Neutrophil (primary cell): ENCODE measurements around the gene COP1.

Source experiments
- H3K27ac ChIP-seq: fragments of 200-600 bp; sonication (generic); 2 replicates; pipeline ENCODE4 v1.5.1; 2016; ENCODE audit warnings: mild to moderate bottlenecking, moderate library complexity
- H3K27me3 ChIP-seq: fragments of 200-600 bp; sonication (generic); 2 replicates; pipeline ENCODE4 v1.6.0; 2016; ENCODE audit warnings: mild to moderate bottlenecking
- H3K36me3 ChIP-seq: fragments of 200-600 bp; sonication (generic); 2 replicates; pipeline ENCODE4 v1.5.1; 2017
- H3K4me1 ChIP-seq, 2 experiments: fragments of 200-600 bp in 1 of 2; sonication (generic) in 1 of 2; 1 replicate in 1 of 2; 2 replicates in 1 of 2; pipeline versions ENCODE4 v1.5.1 to v1.6.1; 2013 to 2016; ENCODE audit warnings: low read depth in 1 of 2, low read length in 1 of 2, mild to moderate bottlenecking in 1 of 2, moderate library complexity in 1 of 2; ENCODE audit not compliant: control insufficient read depth in 1 of 2, insufficient read depth in 1 of 2
- H3K4me3 ChIP-seq, 2 experiments: fragments of 200-600 bp in 1 of 2; sonication (generic) in 1 of 2; 1 replicate in 1 of 2; 2 replicates in 1 of 2; pipeline ENCODE4 v1.5.1; 2013 to 2016; ENCODE audit warnings: low read depth in 1 of 2, low read length in 1 of 2, mild to moderate bottlenecking in 1 of 2, moderate library complexity in 1 of 2
- H3K9me3 ChIP-seq: fragments of 200-600 bp; sonication (generic); 2 replicates; pipeline ENCODE4 v1.5.1; 2016
- TF ChIP-seq, protein P1 (sequence below): fragments of 200-600 bp; sonication (generic); IDR thresholded peaks from 2 replicates; pipeline ENCODE4 v1.5.1; 2016; ENCODE audit warnings: antibody characterized with exemption

Gene COP1

DNA sequence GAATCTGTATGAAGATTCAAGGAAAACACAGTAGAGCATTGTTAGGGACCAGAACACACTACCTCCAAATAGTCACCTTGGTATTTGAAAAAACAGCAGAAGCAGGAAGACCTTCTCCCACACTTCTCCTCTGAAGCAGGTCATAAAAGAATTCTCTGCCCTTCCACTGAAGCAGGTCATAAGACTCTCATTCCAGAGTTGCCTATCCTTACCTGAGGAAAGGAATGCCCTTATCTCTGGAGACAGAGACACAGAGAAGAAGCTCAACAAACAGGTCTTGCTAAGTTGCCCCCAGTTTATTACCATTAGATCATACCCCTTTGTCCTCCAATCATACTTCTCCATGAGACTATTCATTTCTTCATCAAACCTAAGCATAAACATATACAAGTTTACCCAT is 237.9 kb downstream of the COP1 start:
- H3K9me3 ChIP-seq, result no peaks in the 10 kb centered on the region
- no peaks in the 10 kb centered on the region for H3K27me3 ChIP-seq
- no peak overlapping the region for H3K4me3 ChIP-seq
- TF ChIP-seq, protein P1, sequence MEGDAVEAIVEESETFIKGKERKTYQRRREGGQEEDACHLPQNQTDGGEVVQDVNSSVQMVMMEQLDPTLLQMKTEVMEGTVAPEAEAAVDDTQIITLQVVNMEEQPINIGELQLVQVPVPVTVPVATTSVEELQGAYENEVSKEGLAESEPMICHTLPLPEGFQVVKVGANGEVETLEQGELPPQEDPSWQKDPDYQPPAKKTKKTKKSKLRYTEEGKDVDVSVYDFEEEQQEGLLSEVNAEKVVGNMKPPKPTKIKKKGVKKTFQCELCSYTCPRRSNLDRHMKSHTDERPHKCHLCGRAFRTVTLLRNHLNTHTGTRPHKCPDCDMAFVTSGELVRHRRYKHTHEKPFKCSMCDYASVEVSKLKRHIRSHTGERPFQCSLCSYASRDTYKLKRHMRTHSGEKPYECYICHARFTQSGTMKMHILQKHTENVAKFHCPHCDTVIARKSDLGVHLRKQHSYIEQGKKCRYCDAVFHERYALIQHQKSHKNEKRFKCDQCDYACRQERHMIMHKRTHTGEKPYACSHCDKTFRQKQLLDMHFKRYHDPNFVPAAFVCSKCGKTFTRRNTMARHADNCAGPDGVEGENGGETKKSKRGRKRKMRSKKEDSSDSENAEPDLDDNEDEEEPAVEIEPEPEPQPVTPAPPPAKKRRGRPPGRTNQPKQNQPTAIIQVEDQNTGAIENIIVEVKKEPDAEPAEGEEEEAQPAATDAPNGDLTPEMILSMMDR, result no peak
- H3K4me1 ChIP-seq, result no peaks in the 10 kb centered on the region
- H3K27ac ChIP-seq, result peak overlapping the region; percentile 2
- H3K36me3 ChIP-seq, result peaks cover 53% of the 10 kb centered on the region

DNA sequence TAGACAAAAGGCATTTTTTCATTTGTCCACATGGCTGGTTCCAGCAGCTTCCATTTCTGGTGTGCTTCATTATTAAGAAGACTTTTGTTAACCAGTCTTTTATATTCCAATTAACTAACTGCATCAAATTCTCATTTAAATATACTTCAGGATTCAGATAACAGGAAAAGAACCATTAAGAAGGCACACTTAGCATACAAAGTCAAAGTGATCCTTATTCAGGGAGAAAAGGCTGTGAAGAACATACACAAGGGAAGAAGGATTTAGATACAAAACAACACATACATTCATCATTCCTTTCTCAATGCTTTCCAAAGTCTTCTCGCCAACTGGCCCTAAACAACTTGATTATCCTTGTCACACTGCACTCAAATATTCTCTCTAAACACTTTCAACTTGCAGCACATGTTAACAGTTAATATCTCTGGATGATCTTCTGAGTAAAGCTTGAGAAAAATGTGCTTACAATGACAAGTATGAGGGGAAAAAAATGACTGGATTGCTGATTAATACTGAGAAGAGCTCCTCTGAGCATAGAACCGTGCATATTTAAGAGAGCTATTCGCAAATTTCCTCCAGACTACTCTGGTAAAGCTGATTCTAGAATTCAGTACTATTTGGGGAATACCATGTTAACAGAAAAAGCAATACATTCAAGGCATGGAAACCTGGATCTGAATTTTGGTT is 238.5 kb downstream of the COP1 start:
- Histone ChIP-seq H3K36me3 (peaks cover 47% of the 10 kb centered on the region), H3K9me3 (no peaks in the 10 kb centered on the region), H3K4me1 (no peaks in the 10 kb centered on the region), H3K27me3 (no peaks in the 10 kb centered on the region), H3K27ac (peak overlapping the region; percentile 2), H3K4me3 (no peak overlapping the region)
- TF ChIP-seq, protein P1, result no peak

DNA sequence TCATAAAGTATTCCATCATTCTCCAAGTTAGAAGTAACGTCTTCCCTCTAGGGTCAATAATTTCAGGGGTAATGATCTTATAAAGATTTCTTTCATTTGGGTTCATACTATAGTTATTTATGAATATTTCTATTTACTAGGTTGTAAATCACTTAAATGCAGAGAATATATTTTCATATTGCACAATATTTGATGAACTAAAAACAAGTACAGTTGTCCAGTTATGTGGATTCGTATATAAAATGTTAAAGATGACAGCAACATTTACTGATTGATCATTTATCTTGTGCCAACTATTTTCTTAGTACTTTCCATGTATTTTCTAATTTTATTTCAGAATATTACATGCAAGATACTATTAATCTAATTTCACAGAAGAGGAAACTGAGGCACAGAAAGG is 243.3 kb downstream of the COP1 start:
- H3K27me3 ChIP-seq, result no peaks in the 10 kb centered on the region
- no peaks in the 10 kb centered on the region for H3K9me3 ChIP-seq
- no peak overlapping the region for H3K4me3 ChIP-seq
- H3K27ac ChIP-seq, result no peak overlapping the region
- TF ChIP-seq, protein P1, result no peak
- H3K36me3 ChIP-seq, result peaks cover 20% of the 10 kb centered on the region
- no peaks in the 10 kb centered on the region for H3K4me1 ChIP-seq

DNA sequence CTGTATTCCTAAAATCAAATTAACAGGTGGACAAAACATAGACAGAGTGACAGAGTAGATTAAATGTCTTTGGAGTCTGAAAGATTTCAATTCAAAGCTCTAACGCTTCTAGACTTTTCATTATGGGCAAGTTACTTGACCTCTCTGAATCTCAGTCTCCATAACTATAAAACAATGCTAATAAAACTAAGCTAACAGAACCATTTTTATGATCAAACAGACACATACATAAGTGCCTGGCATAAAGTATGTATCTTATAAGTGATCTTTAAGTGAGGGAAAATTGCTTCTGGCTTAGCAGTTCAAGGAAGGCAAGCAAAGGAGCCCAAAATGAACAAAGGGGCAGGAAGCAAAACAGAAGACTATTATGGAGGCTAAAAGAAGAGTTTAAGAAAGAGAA is 246.9 kb downstream of the COP1 start:
- H3K4me1 ChIP-seq, result no peaks in the 10 kb centered on the region
- H3K36me3 ChIP-seq, result peaks cover 10% of the 10 kb centered on the region
- TF ChIP-seq, protein P1, result no peak
- H3K27me3 ChIP-seq, result no peaks in the 10 kb centered on the region
- no peaks in the 10 kb centered on the region for H3K9me3 ChIP-seq
- H3K27ac ChIP-seq, result no peak overlapping the region
- no peak overlapping the region for H3K4me3 ChIP-seq

DNA sequence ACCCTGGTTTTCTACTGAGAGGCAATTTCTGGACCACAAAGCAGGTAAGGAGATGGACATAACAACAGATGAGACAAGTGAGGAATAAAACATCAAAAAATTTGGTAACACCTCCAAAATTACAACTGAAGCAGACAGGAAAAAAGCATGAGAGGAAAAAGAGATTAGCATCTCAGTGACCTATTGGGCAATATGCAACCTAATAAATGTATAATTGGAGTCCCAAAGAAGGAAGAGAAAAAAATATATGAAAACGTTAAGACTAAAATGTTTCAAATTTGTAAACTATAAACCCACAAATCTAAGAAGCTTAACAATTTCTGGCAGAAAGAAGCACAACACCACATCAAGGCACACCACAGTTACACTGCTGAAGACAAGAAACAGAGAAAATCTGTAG is 255.5 kb downstream of the COP1 start:
- H3K36me3 ChIP-seq, result peaks cover 30% of the 10 kb centered on the region
- TF ChIP-seq, protein P1, result no peak
- H3K4me3 ChIP-seq, result no peak overlapping the region

More for the DNA sequence above, 255.5 kb downstream of the COP1 start:
- no peak overlapping the region for H3K27ac ChIP-seq
- no peaks in the 10 kb centered on the region for H3K4me1 ChIP-seq
- H3K9me3 ChIP-seq, result no peaks in the 10 kb centered on the region
- H3K27me3 ChIP-seq, result no peaks in the 10 kb centered on the region
